Mesothelial cell of epicardium (in vitro differentiated cells): ENCODE measurements around the gene TUBA8. TPM values are rescaled to one million over a fixed set of nuclear protein-coding genes. Genes with fewer than 3 reads are reported as not detected.

Source experiments
- DNase-seq, 2 experiments: peaks; one replicate each; pipeline ENCODE4 v3.0.0; 2021; ENCODE audit warnings: low spot score in 2 of 2; ENCODE audit not compliant: unreplicated experiment in 2 of 2
- H3K27ac Mint-ChIP-seq: 2 replicates; pipeline ENCODE4 v1.8.0; 2021; ENCODE audit warnings: mixed read lengths
- H3K27me3 Mint-ChIP-seq: 2 replicates; pipeline ENCODE4 v1.8.0; 2021; ENCODE audit warnings: low read depth, mixed read lengths
- H3K36me3 Mint-ChIP-seq: 2 replicates; pipeline ENCODE4 v1.8.0; 2021; ENCODE audit warnings: mixed read lengths
- H3K4me1 Mint-ChIP-seq: 2 replicates; pipeline ENCODE4 v1.8.0; 2021; ENCODE audit warnings: mixed read lengths
- H3K4me3 Mint-ChIP-seq: 2 replicates; pipeline ENCODE4 v1.8.0; 2021; ENCODE audit warnings: mild to moderate bottlenecking, moderate library complexity, mixed read lengths
- H3K9me3 Mint-ChIP-seq: 2 replicates; pipeline ENCODE4 v1.8.0; 2021; ENCODE audit warnings: mixed read lengths
- total RNA-seq: library from RNA; stranded (reverse); gene quantifications from 3 replicates; pipeline ENCODE4 v1.2.1, GENCODE V29; 2021
- TF ChIP-seq, protein P1 (sequence below): fragments of 200-600 bp; sonication (generic); IDR thresholded peaks from one replicate; pipeline ENCODE4 v1.5.0; 2021; ENCODE audit warnings: antibody characterized with exemption; ENCODE audit not compliant: unreplicated experiment

TUBA8 gene
- total RNA-seq, 1 donor from 2014 or later: 2.9 TPM

DNA sequence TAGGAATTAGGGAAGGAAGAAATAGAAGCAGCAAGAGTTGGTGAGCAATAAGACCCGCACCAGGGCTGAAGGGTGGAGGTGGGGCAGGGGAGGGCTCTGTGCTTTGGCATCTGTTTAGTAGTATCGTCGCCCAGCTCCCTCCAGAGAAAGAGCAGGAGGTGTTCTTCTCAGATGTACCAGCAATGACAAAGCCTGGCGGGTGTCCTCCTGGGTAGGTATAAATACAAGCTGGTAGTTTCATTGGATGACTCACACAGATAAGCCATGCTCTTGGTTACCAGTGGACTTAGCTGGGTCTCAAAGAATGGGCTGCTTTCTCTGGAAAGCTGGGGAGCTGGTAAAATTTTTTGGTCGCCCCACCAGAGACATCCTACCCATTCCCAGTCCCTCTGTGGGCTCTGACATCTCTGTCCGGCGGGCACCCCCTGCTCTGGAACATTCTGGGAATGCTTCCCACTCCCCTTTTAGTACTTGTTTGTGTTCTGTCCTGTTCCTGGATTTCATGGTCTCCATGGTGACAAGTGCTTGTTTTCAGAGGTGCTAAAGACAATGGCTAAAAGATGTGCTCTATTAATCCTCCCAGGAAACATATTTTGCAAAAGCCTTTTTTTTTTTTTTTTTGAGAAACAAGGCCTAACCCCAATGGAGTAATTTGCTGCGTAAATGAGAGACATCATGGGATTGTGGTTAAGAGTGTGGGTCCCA, 15.4 kb upstream of the TUBA8 start:
- H3K27ac Mint-ChIP-seq: no peak overlapping the region
- no peaks in the 10 kb centered on the region for H3K9me3 Mint-ChIP-seq
- DNase-seq: no peak
- H3K36me3 Mint-ChIP-seq: peaks cover 19% of the 10 kb centered on the region
- TF ChIP-seq, protein P1, sequence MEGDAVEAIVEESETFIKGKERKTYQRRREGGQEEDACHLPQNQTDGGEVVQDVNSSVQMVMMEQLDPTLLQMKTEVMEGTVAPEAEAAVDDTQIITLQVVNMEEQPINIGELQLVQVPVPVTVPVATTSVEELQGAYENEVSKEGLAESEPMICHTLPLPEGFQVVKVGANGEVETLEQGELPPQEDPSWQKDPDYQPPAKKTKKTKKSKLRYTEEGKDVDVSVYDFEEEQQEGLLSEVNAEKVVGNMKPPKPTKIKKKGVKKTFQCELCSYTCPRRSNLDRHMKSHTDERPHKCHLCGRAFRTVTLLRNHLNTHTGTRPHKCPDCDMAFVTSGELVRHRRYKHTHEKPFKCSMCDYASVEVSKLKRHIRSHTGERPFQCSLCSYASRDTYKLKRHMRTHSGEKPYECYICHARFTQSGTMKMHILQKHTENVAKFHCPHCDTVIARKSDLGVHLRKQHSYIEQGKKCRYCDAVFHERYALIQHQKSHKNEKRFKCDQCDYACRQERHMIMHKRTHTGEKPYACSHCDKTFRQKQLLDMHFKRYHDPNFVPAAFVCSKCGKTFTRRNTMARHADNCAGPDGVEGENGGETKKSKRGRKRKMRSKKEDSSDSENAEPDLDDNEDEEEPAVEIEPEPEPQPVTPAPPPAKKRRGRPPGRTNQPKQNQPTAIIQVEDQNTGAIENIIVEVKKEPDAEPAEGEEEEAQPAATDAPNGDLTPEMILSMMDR: no peak
- H3K4me1 Mint-ChIP-seq: no peaks in the 10 kb centered on the region
- H3K4me3 Mint-ChIP-seq: no peak overlapping the region
- H3K27me3 Mint-ChIP-seq: no peaks in the 10 kb centered on the region

DNA sequence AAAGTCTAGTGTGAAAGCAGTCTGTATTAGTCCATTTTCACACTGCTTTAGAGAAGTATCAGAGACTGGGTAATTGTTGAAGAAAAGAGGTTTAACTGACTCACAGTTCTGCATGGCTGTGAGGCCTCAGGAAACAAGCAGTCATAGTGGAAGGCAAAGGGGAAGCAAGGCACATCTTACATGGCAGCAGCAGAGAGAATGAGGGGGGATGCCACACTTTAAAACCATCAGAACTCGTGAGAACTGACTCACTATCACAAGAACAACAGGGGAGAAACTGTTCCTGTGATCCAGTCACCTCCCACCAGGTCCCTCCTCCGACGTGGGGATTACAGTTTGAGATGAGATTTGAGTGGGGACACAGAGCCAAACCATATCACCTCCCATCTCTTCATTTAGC, 13.8 kb upstream of the TUBA8 start:
- DNase-seq: no peak
- Mint-ChIP-seq H3K36me3 (peaks cover 17% of the 10 kb centered on the region), H3K4me1 (no peaks in the 10 kb centered on the region), H3K27ac (no peak overlapping the region), H3K27me3 (no peaks in the 10 kb centered on the region), H3K4me3 (no peak overlapping the region), H3K9me3 (no peaks in the 10 kb centered on the region)
- TF ChIP-seq, protein P1: no peak

DNA sequence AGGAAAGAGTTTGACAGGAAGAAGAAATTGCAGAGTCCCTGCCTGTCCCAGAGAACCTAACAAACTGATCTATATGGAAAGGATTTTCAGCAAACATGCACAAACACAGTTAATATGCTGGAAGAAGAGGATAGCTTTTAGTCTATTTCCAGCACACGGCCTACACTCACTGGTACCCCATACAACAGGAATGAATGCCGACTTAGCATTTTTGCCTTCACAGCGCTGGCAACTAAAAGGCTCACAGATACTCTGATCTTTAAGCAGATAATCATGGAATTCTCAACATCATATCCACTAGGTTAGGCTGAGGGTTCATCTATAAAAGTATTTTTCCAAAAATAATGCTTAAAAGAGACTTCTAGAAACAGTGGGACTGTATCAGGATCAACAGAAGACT, 9.8 kb upstream of the TUBA8 start:
- Mint-ChIP-seq H3K9me3 (peaks cover 2% of the 10 kb centered on the region), H3K27ac (no peak overlapping the region), H3K4me1 (no peaks in the 10 kb centered on the region), H3K36me3 (peaks cover 21% of the 10 kb centered on the region), H3K4me3 (no peak overlapping the region), H3K27me3 (peaks cover under 1% of the 10 kb centered on the region)
- TF ChIP-seq, protein P1: no peak
- DNase-seq: no peak

DNA sequence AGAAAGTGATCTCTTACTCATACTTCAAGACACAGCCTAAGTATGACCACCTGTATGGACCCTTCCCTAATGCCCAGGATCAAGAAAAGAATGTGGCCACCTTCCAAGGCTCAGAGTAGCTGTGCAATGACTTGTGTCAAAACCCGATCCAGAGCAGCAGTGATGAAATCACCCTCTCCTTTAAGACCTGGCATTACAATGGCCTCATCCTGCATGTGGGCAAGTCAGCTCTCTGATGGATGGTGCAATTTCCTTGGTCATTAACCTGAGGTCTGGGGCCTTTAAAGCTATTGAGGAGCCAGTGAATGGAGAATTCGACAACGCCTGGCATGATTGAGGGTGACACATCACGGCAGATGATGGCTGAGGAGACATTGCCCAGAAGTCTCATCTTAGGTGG, 9.1 kb upstream of the TUBA8 start:
- H3K9me3 Mint-ChIP-seq: peaks cover 6% of the 10 kb centered on the region
- H3K27me3 Mint-ChIP-seq: peaks cover 3% of the 10 kb centered on the region
- TF ChIP-seq, protein P1: no peak
- no peak overlapping the region for H3K4me3 Mint-ChIP-seq
- no peaks in the 10 kb centered on the region for H3K4me1 Mint-ChIP-seq
- peaks cover 21% of the 10 kb centered on the region for H3K36me3 Mint-ChIP-seq
- no peak overlapping the region for H3K27ac Mint-ChIP-seq
- no peak for DNase-seq

DNA sequence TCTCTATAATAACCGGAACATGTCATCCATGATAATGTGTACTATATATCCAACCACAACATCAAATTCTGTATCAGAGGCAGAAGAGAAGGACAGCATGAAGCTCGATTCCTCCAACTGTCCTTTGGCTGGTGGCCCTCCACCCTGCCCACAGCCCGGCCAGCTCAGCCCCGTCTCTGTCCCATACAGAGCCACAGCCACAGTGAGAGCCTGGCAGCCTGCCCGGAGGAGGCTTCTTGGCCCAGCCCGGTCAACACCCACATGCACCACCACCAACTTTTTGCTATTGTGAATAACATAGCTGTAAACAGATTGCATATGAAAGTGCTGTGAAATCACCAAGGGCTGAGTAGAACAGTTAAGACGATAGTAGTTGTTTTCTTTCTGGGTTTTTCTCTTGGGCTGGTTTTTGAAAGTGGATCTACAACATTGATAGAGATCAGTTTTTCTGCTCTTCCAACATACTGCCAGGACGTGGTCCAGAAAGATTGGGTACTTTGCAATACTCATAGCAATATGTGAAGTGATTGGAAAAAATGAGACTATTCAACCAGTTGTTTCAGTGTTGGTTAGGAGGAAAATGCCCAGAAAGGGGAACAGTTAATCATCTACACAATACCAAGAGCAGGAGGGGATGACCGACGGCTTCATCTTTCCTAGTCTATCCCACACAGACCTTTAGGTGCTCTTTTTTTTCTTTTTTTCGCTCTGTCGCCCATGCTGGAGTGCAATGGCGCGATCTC, 6.9 kb upstream of the TUBA8 start:
- peaks cover 9% of the 10 kb centered on the region for H3K9me3 Mint-ChIP-seq
- H3K36me3 Mint-ChIP-seq: peaks cover 19% of the 10 kb centered on the region
- peaks cover 18% of the 10 kb centered on the region for H3K27me3 Mint-ChIP-seq
- DNase-seq: no peak
- H3K4me3 Mint-ChIP-seq: no peak overlapping the region
- H3K27ac Mint-ChIP-seq: no peak overlapping the region
- TF ChIP-seq, protein P1: no peak
- H3K4me1 Mint-ChIP-seq: no peaks in the 10 kb centered on the region
